HuH-7 (cell line): ENCODE measurements around the gene ZDHHC24.
A peak's percentile ranks its signal among the peaks of the same experiment; 100 is the strongest.

ENCODE experiments used
- DNase-seq: peaks from one replicate; pipeline ENCODE4 v3.0.0; 2011; ENCODE audit warnings: low spot score

The ZDHHC24 gene

DNA sequence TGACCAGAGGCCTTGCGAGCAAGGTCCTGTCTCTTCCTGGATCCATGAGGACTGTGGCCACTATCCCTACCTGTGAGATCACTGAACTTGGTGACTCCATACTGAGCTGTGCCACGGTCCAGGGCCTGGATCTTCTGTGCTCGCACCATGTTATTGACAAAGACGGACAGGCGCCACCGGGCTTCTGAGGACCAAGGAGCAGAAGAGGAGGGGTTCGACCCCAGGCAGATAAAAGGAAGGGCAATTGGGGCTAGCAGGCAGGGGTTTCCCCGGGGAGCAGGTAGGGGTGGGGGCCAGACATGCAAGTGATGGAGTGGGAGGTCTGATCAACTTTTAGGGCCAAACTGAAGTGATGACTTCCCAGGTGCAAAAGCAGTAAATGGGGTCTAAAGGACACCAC, 20.4 kb upstream of the ZDHHC24 start:
- DNase-seq: no peak

GRCh38 chr11:66564984-66565383, 19.1 kb upstream of the ZDHHC24 start:
- DNase-seq: no peak

DNA sequence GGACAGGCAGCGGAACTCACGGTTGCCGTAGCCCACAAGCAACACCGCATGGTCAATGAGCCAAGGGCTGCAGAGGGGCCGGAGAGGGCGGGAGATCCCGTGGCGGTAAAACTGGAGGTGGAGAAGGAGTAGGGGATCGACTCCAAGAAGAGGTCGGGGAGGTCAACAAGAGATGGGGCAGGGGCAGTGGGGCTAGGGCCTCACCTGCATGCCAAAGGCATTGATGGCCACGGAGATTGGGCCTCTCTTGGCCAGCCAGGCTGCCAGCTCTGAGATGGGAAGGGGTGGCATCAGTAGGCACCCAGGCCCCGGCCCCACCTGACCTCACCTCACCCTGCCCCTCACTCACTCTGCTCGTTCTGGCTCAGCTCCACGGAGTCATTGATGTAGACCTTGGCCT, 18.7 kb upstream of the ZDHHC24 start:
- no peak for DNase-seq

GRCh38 chr11:66563832-66564231, 18.0 kb upstream of the ZDHHC24 start:
- DNase-seq: no peak

DNA sequence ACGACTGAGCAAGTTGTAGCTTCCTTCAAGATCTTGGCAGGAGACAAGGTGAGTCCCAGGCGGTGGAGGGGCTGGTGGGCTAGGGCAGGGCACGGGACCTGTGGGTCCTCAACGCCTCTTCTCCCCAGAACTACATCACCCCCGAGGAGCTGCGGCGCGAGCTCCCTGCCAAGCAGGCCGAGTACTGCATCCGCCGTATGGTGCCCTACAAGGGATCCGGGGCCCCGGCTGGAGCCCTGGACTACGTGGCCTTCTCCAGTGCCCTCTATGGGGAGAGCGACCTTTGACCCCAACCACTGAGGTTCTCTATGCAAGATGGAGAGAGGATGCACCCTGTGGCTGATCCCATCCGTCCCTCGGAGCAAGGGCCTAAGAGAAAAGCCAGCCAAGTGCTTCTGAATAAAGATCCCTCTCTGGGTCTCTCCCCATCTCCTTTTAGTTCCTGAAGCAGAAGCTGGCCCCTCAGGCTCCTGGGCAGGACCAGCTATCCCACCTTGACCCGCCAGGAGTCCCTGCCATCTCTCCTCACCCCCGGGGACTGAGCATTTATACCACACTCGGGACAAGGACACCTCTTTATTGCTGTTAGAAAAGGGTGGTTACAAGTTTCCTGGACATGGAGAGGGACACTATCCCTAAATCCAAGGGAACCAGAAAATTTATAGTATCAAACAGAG, 17.2 kb upstream of the ZDHHC24 start:
- no peak for DNase-seq

DNA sequence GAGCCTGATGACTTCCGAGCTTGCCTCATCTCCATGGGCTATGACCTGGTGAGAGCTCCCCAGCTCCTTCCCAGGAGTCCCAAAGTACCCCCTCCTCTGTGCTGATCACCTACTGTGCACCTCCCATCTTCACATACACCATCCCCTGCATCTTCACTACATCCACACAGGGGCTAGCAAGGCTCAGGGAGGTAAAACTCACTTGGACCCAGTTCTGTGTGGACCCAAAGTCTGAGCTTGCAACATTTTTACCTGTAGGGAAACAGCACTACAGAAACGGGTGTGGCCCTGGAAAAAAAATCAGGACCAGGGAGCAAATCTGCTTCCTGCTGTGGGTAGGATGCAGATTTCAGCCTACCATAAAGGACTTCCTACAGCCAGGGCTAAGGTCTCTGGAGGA, 16.4 kb upstream of the ZDHHC24 start:
- DNase-seq: no peak

- no peak for DNase-seq
Measured at GRCh38 chr11:66561975-66562248, 16.1 kb upstream of the ZDHHC24 start.

DNA sequence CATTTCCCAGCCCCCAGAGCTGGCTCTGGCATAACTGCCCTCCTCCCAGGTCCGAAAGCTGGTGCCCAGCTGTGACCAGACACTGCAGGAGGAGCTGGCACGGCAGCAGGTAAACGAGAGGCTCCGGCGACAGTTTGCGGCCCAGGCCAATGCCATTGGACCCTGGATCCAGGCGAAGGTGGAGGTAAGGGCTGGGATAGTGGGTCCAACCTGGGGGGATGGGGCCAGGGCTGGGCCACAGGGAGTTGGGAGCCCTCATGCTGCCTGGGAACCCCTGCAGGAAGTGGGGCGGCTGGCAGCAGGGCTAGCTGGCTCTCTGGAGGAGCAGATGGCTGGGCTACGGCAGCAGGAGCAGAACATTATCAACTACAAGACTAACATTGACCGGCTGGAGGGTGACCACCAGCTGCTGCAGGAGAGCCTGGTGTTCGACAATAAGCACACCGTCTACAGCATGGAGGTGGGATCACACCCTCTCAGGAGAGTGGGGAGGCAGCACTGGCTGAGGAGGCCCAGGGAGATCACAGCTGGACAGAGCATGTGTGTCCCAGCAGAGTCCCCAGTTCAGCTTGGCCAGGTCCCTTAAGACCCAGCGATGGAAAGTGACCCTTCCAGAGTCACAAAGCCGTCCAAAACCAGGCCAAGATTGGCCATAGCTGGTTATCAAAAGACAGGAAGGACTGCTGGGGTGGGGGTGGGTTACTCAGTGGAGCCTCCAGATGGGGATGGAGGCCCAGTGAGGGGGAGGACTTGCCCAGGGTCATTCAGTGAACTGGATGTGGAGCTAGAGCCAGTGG, 15.5 kb upstream of the ZDHHC24 start:
- DNase-seq: no peak

DNA sequence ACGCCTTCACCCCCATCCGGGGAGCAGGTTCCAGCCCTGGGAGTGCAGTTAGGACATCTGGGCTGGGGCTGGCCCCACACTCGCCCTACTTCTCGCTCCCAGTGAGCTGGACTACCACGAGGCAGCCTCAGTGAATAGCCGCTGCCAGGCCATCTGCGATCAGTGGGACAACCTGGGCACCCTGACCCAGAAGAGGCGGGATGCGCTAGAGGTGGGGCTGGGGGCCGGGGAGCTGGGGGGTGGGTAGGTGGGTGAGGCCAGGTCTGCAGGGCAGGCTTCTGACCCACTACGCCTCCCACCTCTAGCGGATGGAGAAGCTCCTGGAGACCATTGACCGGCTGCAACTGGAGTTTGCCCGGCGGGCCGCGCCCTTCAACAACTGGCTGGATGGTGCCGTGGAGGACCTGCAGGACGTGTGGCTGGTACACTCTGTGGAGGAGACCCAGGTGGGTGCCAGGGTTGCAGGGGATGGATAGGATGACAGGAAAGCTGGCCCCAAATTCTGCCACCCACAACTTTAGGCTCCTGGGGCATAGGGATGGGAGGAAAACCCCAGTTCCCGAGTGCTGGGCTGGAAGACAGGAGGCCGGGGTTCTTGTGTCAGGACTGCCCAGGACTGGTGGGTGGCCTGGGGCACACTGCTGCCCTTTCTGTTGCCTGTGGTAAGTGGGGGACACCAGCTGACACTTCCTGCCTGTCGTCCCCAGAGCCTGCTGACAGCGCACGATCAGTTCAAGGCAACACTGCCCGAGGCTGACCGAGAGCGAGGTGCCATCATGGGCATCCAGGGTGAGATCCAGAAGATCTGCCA, 14.2 kb upstream of the ZDHHC24 start:
- no peak for DNase-seq

DNA sequence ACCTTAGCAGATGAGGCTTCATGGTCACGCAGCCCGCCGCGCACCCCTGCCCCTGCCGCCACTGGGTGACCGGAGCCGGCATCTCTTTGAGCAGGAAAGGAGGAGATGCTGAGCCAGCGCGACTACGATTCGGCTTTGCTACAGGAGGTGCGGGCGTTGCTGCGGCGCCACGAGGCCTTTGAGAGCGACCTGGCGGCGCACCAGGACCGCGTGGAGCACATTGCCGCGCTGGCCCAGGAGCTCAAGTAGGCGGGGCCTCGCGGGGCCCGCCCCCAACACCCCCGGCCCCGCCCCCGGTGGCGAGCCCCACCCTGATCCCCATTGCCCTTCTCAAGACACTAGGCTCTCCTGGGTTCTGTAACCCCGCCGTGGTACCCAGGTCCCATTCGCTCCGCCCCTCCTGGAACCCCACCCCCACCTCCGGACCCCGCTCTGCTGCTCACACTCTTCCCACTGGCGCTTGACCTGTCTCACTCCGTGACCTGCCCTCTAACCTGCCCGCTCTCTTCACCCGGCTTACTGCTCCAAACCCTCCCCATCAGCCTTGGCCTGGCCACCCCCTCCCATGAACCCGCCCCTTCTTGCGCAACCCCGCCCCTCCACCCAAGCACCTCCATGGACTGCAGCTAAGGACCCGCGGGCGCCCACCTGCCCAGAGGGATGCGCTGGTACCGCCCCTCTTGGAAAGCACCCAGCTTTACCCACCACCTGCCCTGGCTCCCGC, 13.5 kb upstream of the ZDHHC24 start:
- no peak for DNase-seq

DNA sequence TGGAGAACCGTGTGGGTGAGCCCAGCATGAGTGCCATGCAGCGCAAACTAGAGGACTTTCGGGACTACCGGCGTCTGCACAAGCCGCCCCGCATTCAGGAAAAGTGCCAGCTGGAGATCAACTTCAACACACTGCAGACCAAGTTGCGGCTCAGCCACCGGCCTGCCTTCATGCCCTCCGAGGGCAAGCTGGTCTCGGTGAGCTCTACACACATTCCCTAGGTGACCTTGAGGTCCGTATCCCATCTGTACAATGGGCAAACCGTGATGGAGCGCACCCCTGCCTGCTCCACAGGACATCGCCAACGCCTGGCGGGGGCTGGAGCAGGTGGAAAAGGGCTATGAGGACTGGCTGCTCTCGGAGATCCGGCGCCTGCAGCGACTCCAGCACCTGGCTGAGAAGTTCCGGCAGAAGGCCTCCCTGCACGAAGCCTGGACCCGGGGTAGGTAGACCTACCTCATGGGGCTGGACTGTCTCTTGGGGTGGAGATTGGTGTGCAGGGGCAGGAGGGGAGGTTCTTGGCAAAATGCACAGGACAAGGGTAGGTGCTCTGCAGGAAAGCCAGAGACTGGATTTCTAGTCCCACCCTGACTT, 12.0 kb upstream of the ZDHHC24 start:
- no peak for DNase-seq

DNA sequence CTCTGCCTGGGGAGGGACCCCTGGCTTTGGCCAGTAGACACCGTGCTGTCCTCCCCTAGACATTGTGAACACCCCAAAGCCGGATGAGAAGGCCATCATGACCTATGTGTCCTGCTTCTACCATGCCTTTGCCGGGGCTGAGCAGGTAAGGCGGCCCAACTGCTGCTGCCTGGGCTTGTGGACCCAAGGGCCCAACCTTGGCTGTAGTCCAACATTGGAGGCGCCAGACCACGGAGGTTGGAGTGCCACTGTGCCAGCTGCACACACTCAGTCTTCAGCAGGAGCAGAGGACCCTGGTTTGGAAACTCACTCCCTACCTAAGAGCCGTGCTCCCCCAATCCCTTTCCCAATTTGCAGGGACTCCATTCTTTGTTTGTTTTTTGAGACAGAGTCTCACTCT, 10.2 kb upstream of the ZDHHC24 start:
- no peak for DNase-seq

DNA sequence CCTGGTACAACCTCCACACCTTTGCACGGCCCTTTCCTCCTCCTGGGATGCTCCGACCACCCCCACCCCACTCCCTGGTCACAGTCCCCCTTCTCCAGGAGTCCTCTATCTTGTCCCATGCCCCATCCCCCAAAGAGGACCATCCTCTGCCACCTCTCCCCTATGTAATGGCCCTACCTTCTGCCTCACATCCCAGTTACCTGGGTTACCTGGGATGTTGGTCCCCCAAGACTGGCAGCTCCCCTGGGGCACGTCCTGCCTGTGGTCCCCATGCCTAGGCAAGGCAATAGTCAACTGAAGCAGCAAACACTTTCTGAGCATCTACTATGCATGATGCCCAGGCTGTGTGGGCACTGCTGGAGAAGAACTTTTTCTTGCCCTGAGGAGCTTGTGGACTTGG, 9.6 kb upstream of the ZDHHC24 start:
- no peak for DNase-seq

DNA sequence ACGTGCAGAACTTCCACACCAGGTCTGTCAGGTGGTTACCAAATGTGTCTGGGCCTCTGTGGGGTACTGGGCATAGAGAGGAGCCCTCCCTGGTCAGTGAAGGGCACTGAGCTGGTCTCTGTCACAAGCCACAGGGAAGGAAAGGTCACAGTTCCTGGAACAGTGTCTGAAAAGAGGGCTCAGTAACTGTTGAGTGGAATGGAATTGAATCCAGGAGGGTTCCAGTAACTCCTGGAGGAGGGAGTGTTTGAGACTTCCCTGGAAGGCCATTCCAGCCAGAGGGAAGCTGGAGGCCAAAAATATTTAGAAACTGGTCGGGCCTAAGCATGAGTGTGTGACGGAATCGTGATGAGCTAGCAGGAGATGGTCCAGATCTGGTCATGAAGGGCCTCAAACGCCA, 8.8 kb upstream of the ZDHHC24 start:
- no peak for DNase-seq

DNA sequence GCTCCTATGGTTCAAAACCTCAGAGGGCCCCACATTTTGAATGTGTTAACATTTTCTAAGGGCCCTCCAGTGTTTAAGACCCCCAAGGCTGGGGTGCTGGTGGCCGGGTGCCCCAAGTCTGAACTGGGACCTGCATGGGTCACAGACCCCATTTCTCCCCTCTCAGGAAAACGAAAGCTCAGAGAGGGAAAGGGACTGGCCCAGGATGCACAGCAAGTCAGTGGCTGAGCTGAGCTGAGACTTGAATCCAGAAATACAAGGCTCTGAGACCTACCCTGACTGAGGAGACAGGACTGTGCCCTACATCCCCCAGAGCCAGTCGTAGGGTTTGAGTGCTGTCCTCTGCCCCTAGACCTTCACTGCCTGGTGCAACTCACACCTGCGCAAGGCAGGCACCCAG, 5.0 kb upstream of the ZDHHC24 start:
- no peak for DNase-seq

DNA sequence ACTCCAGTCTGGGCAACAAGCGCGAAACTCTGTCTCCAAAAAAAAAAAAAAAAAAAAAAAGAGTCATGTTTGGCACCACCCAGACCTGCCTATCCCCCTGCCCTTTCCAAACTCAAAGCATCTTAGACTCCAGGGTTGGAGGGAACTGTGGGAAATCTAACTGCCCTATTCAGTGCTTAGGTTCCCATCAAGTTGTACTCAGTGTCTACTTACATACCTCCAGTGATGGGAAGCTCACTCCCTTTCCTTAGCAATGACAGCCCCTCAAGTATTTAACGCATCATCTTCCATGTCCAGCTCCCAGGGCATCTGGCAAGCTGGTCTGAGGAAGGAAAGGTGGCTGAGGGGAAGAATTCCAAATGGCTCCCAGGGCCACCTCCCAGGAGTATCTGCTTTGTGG, 3.8 kb upstream of the ZDHHC24 start:
- no peak for DNase-seq

GRCh38 chr11:66548774-66549630, 3.2 kb upstream of the ZDHHC24 start:
- peak; percentile 67 for DNase-seq

DNA sequence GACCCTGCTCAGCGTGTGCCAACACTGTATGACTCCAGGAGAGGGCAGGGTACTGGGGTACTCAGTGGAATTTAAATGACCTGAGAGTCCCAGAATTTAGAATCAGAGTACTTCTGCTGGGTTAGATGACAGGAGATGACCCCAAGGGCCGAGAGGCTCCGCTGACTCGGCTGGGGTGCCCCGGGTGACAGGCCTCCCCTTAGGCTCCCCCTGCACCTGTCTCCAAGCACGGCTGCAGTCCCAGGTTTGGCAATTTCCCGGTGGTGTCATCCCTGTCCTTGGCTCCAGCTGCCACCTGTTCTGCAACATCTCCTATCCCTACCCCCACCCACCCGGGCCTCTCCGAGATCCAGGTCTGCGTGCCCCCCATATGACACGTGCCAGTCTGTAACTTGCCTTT, 2.2 kb upstream of the ZDHHC24 start:
- peak; percentile 76 for DNase-seq

DNA sequence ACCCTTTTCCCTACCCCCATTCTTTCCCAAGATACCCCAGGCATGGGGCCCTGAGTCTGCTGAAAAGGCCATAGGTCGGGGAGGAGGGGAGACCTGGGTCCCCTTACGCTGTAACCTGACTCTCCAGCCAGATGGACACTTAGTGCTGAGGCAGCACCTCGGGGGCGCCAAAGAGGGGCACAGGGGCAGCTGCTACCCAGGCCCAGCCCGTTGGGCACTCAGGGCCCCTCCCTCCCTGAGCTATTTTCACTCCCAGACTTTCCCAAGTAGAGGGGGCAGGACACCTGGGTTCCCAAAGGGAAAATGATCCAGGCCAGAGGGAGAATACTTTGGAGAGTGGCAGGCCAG, 1.8 kb upstream of the ZDHHC24 start:
- peak; percentile 93 for DNase-seq

DNA sequence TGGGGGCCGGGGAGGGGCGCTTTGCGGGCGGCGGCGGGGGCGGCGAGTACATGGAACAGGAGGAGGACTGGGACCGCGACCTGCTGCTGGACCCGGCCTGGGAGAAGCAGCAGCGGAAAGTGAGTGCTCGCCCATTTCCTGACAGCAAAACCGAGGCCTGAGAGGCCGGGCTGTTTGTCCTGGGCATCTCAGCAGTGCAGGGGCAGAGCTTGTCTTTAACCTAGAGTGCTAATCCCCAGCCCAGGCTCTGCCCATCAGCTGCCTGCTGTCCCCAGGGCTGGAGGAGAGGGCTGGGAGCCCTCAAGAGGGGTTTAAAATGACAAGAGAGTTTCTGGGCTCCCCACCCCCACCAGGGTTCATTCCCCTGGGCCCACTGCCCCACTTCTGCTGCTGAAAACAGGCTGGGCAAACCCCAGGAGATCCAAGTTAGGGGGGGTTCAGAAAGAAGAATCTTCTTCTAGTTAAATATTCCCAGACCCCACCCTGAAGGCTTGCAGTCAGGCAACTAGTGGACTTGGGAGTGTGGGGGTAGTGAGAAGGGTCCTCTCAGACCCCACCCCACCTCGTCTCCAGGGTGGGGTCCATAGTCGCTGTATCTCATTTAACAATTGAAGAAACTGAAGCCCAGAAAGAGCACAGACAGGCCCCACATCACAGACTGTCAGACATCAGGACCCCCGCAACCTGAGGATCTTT, 1.3 kb upstream of the ZDHHC24 start:
- peak; percentile 93 for DNase-seq
